Erythroblast (primary cell): ENCODE measurements around the gene NKAIN2.

Source experiments
- GATA1 ChIP-seq: IDR thresholded peaks from 2 replicates; pipeline ENCODE4 v1.6.1; 2011; ENCODE audit warnings: low read depth, mild to moderate bottlenecking, control low read depth, low read length, moderate library complexity
- POLR2A ChIP-seq: IDR thresholded peaks from 2 replicates; pipeline ENCODE4 v1.6.1; 2011; ENCODE audit warnings: mild to moderate bottlenecking, low read length

DNA sequence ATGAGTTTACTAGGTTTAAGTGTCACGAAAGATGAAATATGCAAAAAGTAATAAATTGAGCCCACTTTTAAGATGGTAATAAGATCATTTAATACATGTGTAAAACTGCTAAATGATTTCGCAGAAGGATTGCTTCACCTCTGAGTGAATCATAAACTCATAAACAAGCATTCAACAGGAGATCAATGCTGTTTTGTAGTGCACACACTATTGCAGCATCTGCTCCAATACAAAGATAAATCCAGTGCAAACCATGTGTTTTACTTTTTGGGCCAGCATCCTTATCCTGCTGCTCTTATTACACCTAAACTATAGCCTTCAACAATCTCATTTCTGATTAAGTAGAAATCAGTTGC, 400.1 kb downstream of the NKAIN2 start:
- TF ChIP-seq POLR2A, result no peak
- TF ChIP-seq GATA1, result no peak
